GM18951 (cell line): ENCODE results near the gene TECTA.

Experiments
- POLR2A ChIP-seq: IDR thresholded peaks from 4 replicates; pipeline ENCODE4 v1.6.1; 2011; ENCODE audit warnings: mild to moderate bottlenecking; ENCODE audit not compliant: insufficient read length, insufficient read depth; ENCODE audit errors: extremely low read depth
- in situ Hi-C: fragments of 300-500 bp; cut with MboI; formaldehyde crosslinking; loops from one replicate; pipeline ENCODE4 v1.12.0; 2022; ENCODE audit warnings: low sequenced_read_pairs, mixed read lengths, inconsistent platforms; ENCODE audit not compliant: unreplicated experiment

Gene TECTA

GRCh38 chr11:121191818-121192217, 90.8 kb downstream of the TECTA start:
- in situ Hi-C loops = no loop called here
- TF ChIP-seq POLR2A = no peak

DNA sequence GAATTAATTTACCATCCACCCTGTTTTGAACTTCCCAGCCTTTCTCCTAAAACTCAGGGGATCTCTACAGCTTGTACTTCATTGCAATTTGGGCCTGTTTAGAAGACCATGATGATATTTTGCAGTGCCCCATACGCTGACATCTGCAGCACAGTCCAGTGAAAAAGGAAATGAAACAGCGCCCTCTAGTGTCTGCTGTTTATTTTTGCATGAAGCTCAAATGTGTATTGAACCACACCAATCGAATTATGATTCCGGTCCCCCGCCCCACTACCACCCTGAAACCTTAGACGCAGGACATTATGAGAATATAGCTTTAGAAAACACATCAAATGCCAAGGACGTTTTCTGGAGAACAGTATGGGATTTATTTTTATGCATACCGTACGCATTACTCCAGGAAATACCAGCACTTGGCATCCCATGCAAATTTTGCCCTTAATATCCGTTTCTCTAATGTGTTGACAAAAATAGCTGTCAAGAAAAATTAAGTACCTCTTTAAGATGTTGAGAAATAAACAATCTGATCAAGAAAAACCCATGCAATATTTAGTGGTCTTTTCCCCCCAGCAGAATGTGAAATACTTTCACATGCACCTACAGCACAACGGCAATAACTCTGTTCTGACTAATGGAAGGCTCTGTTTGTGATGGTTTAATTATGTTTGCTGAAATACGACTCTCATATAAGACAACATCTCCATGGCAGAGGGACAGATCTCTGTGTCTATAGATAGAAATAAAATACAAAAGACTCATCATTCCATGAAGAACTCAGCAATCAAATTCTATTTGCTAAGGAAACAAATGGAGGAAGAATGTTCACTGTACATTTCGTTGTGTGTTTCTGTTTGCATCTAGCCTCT, 93.9 kb downstream of the TECTA start:
- in situ Hi-C loops = no loop called here

GRCh38 chr11:121198491-121198890, 97.4 kb downstream of the TECTA start:
- no peak for TF ChIP-seq POLR2A
- in situ Hi-C loops = no loop called here

More for the DNA sequence above, 93.9 kb downstream of the TECTA start:
- no peak for TF ChIP-seq POLR2A

GRCh38 chr11:121199516-121199915, 98.5 kb downstream of the TECTA start:
- TF ChIP-seq POLR2A = no peak
- in situ Hi-C loops = no loop called here

DNA sequence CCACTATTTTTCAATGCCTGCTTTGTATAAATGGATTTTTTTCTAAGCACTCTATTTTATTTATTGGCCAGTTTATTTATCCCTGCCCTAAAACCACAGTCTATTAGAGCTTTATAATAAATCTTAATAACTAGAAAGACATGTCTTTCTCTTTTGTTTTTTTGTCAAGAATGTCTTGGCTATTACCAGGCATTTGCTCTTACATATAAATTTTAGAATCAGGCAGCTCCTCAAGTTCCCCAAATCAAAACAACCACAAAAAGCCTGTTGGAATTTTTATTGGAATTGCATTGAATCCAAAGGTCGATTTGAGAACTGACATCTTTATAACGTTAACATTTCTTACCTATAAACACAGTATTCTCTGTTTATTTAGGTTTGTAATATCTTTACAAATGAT, 105.8 kb downstream of the TECTA start:
- TF ChIP-seq POLR2A = no peak
- in situ Hi-C loops = no loop called here

GRCh38 chr11:121207485-121208115, 106.6 kb downstream of the TECTA start:
- in situ Hi-C loops = no loop called here
- no peak for TF ChIP-seq POLR2A

- TF ChIP-seq POLR2A = no peak
- in situ Hi-C loops = no loop called here
These were observed 109.5 kb downstream of the TECTA start for GRCh38 chr11:121210445-121211080.

DNA sequence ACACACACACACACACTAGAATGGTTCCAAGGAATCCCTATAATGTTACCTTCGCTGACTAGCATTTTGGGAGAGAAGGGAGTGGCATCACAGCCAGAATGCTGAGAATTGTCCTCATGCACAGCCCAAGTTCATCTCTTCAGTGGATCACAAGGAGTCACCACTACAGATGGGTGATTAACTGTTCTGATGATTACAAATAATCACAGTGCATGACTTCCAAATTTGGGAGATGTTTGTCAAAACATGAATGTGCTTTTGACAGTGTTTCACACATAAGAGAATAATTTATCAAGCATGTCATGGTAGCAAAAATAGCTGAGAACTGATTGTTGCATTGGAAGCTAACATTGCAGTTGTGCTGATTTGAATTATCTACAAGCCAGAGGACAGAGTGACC, 110.6 kb downstream of the TECTA start:
- in situ Hi-C loops = no loop called here

GRCh38 chr11:121212536-121213361, 111.7 kb downstream of the TECTA start:
- no peak for TF ChIP-seq POLR2A
- in situ Hi-C loops = no loop called here

More for the DNA sequence above, 110.6 kb downstream of the TECTA start:
- TF ChIP-seq POLR2A = no peak

DNA sequence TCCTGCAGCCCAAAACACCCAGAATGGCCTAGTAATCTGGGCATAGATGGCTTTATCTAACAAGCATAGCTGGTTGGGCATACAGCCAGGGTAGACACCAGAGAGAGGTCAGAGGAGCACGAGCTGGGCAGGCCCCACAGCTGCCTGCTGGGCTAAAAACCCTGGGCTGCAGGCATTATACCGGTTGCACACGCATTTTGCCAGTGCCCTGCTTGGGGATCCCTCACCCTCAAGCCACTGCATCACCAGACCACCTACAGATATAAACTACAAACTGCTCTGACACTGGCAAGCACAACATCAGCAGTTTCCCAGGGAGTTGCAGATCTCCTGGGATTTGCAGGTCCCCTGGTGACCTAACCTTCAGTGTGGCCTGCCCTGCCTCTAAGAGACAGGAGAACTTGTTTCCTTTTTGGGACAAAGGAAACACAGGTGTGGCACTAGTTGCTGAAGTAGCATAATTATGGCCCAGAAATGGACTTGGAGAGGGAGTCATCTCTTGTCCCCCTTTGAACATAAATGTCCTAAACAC, 112.4 kb downstream of the TECTA start:
- in situ Hi-C loops = no loop called here
- TF ChIP-seq POLR2A = no peak

- TF ChIP-seq POLR2A = no peak
- in situ Hi-C loops = no loop called here
These were observed 113.8 kb downstream of the TECTA start for GRCh38 chr11:121214861-121215260.

- TF ChIP-seq POLR2A = no peak
- in situ Hi-C loops = no loop called here
These were observed 120.6 kb downstream of the TECTA start for GRCh38 chr11:121221496-121222200.

DNA sequence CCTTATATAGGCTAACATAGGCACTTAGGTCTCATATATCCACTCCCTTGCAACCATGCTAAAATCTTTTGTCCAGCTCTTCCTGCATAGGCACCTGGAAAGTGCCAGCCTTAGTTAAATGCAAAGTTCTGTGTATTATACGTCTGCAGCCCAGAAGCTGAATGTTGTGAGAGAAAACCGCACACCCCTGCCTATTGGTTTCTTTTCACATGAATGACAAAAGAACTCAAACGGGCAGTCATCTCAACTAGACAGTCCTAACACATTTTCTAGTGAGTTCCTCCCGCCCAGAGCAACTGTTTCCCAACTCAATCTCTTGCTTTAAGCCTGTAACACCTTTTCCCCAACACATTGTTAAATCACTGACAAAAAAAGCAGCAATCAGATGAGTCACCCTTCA, 122.1 kb downstream of the TECTA start:
- in situ Hi-C loops = no loop called here
- no peak for TF ChIP-seq POLR2A
